Motor neuron (in vitro differentiated cells): ENCODE results near the gene OGDH. TPM values are rescaled to one million over a fixed set of nuclear protein-coding genes. Genes with fewer than 3 reads are reported as not detected.
A peak's percentile ranks its signal among the peaks of the same experiment; 100 is the strongest.

Source experiments
- ATAC-seq, 8 experiments: fragments of 200-7000 bp; cut with Tn5 transposase; replicated peaks in 6 of 8; 2 replicates each; pipeline ENCODE4 v1.8.0; 2021; ENCODE audit warnings: mild to moderate bottlenecking in 8 of 8, moderate library complexity in 8 of 8
- H3K27ac ChIP-seq, 2 donors: fragments of 250-450 bp; sonication (Bioruptor Pico); 2 replicates each; pipeline ENCODE4 v1.9.0; 2021; ENCODE audit warnings: antibody characterized with exemption in 2 of 2, mild to moderate bottlenecking in 2 of 2, moderate library complexity in 1 of 2
- H3K4me1 ChIP-seq, 2 donors: fragments of 250-450 bp; sonication (Bioruptor Pico); replicated peaks in 1 of 2; 2 replicates each; pipeline ENCODE4 v1.6.1; 2021; ENCODE audit warnings: antibody characterized with exemption in 2 of 2, mild to moderate bottlenecking in 2 of 2, moderate library complexity in 1 of 2
- H3K4me3 ChIP-seq, 5 donors: fragments of 250-450 bp; sonication (Bioruptor Pico); 2 replicates each; pipeline ENCODE4 v1.9.0; 2021; ENCODE audit warnings: antibody characterized with exemption in 5 of 5, mild to moderate bottlenecking in 5 of 5, moderate library complexity in 4 of 5
- WGBS, 10 experiments: fragments of 450-650 bp; shearing (Covaris generic); methylation state at CpG; one replicate each; pipeline ENCODE4 v1.0.0; 2022; 5-methylcytosine and 5-hydroxymethylcytosine counted together
- in situ Hi-C, 9 experiments: fragments of 400-800 bp; cut with MboI; loops; one replicate each; pipeline ENCODE4 v1.15.0; 2021; ENCODE audit warnings: low sequenced_read_pairs in 9 of 9, low pct_unique_long_range_greater_than_20kb in 2 of 9; ENCODE audit not compliant: unreplicated experiment in 9 of 9
- total RNA-seq, 8 experiments: library from RNA; unstranded; fragments of 300-600 nt; gene quantifications; 2 replicates each; pipeline versions ENCODE4 v1.2.3 to v1.2.4, GENCODE V29; 2022

Gene OGDH
- total RNA-seq, 8 experiments from 2014 or later = 27.1 to 89.0 (median 39.9) TPM

DNA sequence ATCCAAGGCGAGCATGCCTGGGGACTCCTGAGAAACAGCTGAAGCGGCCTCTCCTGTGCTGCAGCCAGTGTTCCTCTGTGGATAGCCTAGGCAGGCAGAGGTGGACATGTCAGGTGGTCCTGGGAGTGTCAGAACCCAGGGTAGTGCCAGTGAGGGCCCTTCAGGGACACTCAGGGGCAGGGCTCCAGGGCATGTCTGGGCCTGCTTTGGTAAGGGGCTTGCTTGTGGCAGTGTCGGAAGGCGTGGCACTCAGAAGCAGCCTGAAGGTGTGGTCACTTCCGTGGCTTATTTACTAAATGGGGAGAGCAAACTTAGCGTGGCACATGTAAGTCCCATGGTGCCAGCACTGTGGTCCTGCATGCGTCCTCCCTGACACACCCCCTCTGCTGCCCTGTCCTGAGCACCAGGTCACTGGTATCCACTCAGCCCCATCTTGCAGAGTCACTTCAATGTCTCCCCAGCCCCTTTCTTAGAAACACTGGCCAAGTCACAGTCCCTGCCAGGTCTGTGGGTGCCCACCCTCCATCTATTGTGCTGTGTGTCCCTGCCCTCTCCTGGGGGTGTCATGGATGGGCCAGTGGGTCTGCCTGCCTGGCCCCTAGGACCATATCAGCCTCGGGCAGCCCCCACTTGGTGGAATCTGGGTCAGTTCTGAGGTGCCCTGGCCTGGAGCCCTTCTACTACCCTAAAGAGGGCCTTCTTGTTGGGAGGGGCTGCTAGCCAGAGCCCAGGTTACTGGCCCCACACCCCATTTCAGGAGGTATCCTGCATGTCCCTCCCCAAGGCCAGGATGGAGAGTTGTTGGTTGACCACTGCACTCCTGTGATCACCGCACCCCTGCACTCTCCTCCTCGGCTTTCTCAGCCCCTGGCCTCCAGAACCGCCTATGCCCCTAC, 148.6 kb downstream of the OGDH start:
- Histone ChIP-seq H3K4me1 (peaks cover 6% of the 10 kb centered on the region in 2 donors), H3K4me3 (no peak overlapping the region), H3K27ac (no peak overlapping the region)
- 57 to 100% (median 85%) methylated on average over 3 to 6 of the region's 11 CpGs; no CpG with 5 or more reads in 6 of the 10 experiments for WGBS, 10 experiments
- peak in 1 of 8 experiments; percentile 24 for ATAC-seq
- in situ Hi-C loops = loop anchor here in 1 of 9 experiments (25.0 kb wide), 1 partner anchor 168 kb away; the partner anchor contains the start of gene TMED4

GRCh38 chr7:44755698-44756627, 149.5 kb downstream of the OGDH start:
- WGBS, 10 experiments = 52 to 82% methylated on average over 2 to 3 of the region's 17 CpGs; no CpG with 5 or more reads in 8 of the 10 experiments
- ATAC-seq = peak in 1 of 8 experiments; percentile 25

GRCh38 chr7:44756904-44757303, 150.5 kb downstream of the OGDH start:
- no peaks in the 10 kb centered on the region for H3K4me1 ChIP-seq
- H3K27ac ChIP-seq = no peak overlapping the region
- no peak for ATAC-seq
- in situ Hi-C loops = loop anchor here in 1 of 9 experiments (25.0 kb wide), 1 partner anchor 170 kb away; the partner anchor contains the start of gene TMED4
- 80 to 100% (median 93%) methylated on average over 1 to 4 of the region's 12 CpGs; no CpG with 5 or more reads in 6 of the 10 experiments for WGBS, 10 experiments
- no peak overlapping the region for H3K4me3 ChIP-seq

More at GRCh38 chr7:44755698-44756627, 149.5 kb downstream of the OGDH start:
- Histone ChIP-seq H3K27ac (no peak overlapping the region), H3K4me3 (no peak overlapping the region), H3K4me1 (no peaks in the 10 kb centered on the region)
- in situ Hi-C loops = loop anchor here in 1 of 9 experiments (25.0 kb wide), 1 partner anchor 169 kb away; the partner anchor contains the start of gene TMED4

DNA sequence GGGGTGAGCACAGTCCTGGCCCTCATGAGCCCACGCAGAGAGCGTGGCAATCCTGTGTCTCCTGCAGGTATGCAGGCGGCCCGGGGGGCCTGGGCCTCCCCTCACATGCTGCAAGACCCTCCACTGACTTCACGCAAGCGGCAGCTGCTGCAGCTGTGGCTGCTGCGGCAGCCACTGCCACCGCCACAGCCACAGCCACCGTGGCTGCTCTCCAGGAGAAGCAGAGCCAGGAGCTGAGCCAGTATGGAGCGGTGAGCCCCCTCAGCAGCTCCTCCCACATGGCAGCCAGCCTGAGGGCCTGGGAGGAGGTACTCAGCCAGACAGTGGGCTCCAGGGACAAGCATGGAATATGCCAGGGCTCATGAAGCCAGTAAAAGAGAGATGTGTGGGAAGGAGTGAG, 150.9 kb downstream of the OGDH start:
- WGBS, 10 experiments = 67 to 97% (median 94%) methylated on average over 3 to 6 of the region's 10 CpGs; no CpG with 5 or more reads in 7 of the 10 experiments
- in situ Hi-C loops = loop anchor here in 1 of 9 experiments (25.0 kb wide), 1 partner anchor 170 kb away; the partner anchor contains the start of gene TMED4
- Histone ChIP-seq H3K27ac (no peak overlapping the region), H3K4me1 (no peaks in the 10 kb centered on the region), H3K4me3 (no peak overlapping the region)
- peak in 1 of 8 experiments; percentile 29 for ATAC-seq

DNA sequence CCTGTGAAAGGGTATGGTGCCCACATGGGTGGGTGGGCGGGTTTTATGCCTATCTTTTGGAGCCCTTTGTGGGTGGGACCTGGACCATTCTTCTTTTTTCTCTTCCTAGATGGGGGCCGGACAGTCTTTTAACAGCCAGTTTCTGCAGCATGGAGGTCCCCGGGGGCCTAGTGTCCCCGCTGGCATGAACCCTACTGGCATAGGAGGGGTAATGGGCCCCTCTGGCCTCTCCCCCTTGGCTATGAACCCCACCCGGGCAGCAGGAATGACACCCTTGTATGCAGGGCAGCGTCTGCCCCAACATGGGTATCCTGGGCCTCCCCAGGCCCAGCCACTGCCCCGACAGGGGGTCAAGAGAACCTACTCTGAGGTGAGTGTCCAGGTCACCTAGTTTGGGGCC, 151.3 kb downstream of the OGDH start:
- no peak overlapping the region for H3K4me3 ChIP-seq
- WGBS, 10 experiments = 80% methylated on average over 1 of the region's 7 CpGs; no CpG with 5 or more reads in 9 of the 10 experiments
- H3K27ac ChIP-seq = no peak overlapping the region
- H3K4me1 ChIP-seq = no peaks in the 10 kb centered on the region
- ATAC-seq = no peak
- in situ Hi-C loops = loop anchor here in 1 of 9 experiments (25.0 kb wide), 1 partner anchor 170 kb away; the partner anchor contains the start of gene TMED4

Other genes starting within 250 kb of the OGDH start
- gene NUDCD3, start 116.0 kb upstream of the OGDH start, total RNA-seq = 10 to 100 TPM; 44.8 to 69.6 (median 52.0) TPM
- under 1 TPM in 5 of 8 experiments, not detected in 3; 0.05 to 0.24 (median 0.15) TPM for gene NPC1L1, start 65.3 kb upstream of the OGDH start, total RNA-seq
- gene DDX56, start 32.7 kb upstream of the OGDH start, total RNA-seq = 10 to 100 TPM; 28.8 to 97.6 (median 48.1) TPM
- 10 to 100 TPM; 54.9 to 97.9 (median 66.4) TPM for gene TMED4, start 24.4 kb upstream of the OGDH start, total RNA-seq
- 10 to 100 TPM; 11.6 to 69.4 (median 22.0) TPM for gene ZMIZ2, start 142.2 kb downstream of the OGDH start, total RNA-seq
- 1,000 to 10,000 TPM in 6 of 8 experiments, 100 to 1,000 TPM in 2; 998 to 3,221 (median 1,696) TPM for gene PPIA, start 190.1 kb downstream of the OGDH start, total RNA-seq
- 100 to 1,000 TPM in 7 of 8 experiments, 10 to 100 TPM in 1; 58.6 to 270 (median 130) TPM for gene H2AZ2, start 241.5 kb downstream of the OGDH start, total RNA-seq